Measurements from ENCODE around the gene THTPA. TPM values are rescaled to one million over a fixed set of nuclear protein-coding genes. Genes with fewer than 3 reads are reported as not detected.
A peak's percentile ranks its signal among the peaks of the same experiment; 100 is the strongest.

The THTPA gene
- total and polyA plus RNA-seq, 2 donors (not counting 1 experiment from before 2014, with no cell fraction given): 7.8 to 24.1 TPM

DNA sequence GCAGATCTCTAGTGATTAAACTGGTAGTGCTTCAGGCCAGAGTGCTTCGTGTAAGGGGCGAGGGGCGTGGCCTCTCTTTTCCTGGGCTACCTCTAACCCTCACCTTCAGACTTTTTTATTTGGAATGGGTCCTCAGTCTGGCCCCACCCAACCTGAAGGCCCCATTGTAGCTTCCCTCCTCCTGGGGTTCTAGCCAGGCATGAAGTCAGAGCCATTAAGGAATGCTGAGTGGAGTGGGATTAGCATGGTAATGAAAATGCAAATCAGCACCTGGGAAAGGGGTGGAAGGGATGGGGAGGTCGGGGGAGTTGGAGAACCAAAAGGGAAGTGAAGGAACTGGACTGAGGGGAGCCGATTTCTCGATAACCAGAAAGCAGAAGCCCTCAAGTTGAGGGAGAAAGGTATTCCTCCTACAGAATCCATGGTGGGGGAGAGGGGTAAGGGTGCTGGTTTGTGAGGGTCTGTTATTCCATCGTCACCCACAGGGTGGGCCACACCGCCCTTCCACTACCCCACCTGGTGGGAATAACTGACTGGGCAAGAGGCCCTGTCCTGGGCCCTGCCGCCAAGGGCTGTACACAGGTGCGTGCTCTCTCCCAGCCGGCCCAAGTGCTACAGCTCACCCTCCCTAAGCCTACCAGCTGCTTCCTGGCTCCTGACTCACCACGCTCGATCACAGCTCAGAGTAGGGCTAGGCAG is 18.6 kb upstream of the THTPA start:
- H3K79me2 ChIP-seq (ENCODE audit: control insufficient read depth, insufficient read depth, low read length): no peaks in the 10 kb centered on the region
- peaks cover 4% of the 10 kb centered on the region for H3K4me1 ChIP-seq (ENCODE audit: control insufficient read depth, extremely low read depth, insufficient read depth, low read length)
- no peaks in the 10 kb centered on the region for H3K27me3 ChIP-seq (ENCODE audit: control insufficient read depth, insufficient read depth, low read length)
- no peaks in the 10 kb centered on the region for H4K20me1 ChIP-seq (ENCODE audit: control insufficient read depth, extremely low read depth, insufficient read depth, low read length)
- no peak overlapping the region for H3K4me3 ChIP-seq (replicated peaks in 1 of 4; ENCODE audit: control extremely low read depth in 1 of 4, insufficient read depth in 1 of 4, low read depth in 3 of 4, low read length in 4 of 4)
- TF ChIP-seq CTCF (conservative IDR thresholded peaks at IDR 0.05 in 1 of 2, IDR thresholded peaks at IDR 0.05 in 1 of 2; ENCODE audit: low read depth in 1 of 2, low read length in 2 of 2) (no peak), EZH2 (IDR thresholded peaks at IDR 0.05; ENCODE audit: low read length, missing control alignments) (no peak)
- H3K27ac ChIP-seq (ENCODE audit: insufficient read depth, low read length): no peak overlapping the region
- H3K36me3 ChIP-seq (ENCODE audit: control insufficient read depth, insufficient read depth, low read length): no peaks in the 10 kb centered on the region
- no peak for DNase-seq (ENCODE audit: low read depth in 2 of 2)
- H3K9ac ChIP-seq (ENCODE audit: insufficient read depth, low read length): no peak overlapping the region
- H2AFZ ChIP-seq (ENCODE audit: low read length): no peak overlapping the region
- no peak overlapping the region for H3K4me2 ChIP-seq (ENCODE audit: extremely low read depth, insufficient read depth, low read length)
- no peaks in the 10 kb centered on the region for H3K9me3 ChIP-seq (ENCODE audit: control insufficient read depth, insufficient read depth, low read depth, low read length)

DNA sequence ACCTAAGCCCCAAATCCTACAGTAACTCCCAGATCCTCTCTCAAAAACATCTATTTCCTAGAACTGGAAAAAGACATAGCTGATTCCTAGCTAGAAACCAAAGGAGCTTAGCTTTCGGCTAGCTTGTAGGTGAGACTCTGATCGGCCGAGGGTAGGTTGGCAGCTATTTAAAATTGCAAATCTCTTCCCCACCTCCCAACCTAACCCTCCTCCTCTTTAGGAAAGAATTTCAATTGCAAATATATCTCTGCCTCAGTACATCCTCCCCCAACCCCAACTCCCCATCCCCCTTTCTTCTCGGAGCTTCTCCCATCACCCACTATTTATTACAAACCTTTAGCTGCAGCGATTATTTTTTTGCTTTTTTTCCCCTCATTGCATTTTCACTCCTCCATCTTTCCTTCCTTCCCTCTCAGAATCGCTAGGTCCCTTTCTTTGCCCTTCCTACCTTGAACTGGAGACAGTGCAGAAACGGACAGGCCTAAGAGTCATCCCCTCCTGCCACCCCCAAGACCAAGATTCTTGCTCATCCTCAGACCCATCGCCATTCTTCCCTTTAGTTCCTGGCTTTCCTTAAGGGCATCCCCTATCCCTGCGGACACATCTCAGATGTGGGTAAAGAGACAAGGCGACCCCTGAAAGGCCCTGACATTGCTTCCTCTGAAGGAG is 17.9 kb upstream of the THTPA start:
- H2AFZ ChIP-seq (ENCODE audit: low read length): no peak overlapping the region
- DNase-seq (ENCODE audit: low read depth in 2 of 2): no peak
- no peaks in the 10 kb centered on the region for H3K36me3 ChIP-seq (ENCODE audit: control insufficient read depth, insufficient read depth, low read length)
- no peak overlapping the region for H3K4me3 ChIP-seq (replicated peaks in 1 of 4; ENCODE audit: control extremely low read depth in 1 of 4, insufficient read depth in 1 of 4, low read depth in 3 of 4, low read length in 4 of 4)
- H3K27ac ChIP-seq (ENCODE audit: insufficient read depth, low read length): no peak overlapping the region
- no peaks in the 10 kb centered on the region for H3K27me3 ChIP-seq (ENCODE audit: control insufficient read depth, insufficient read depth, low read length)
- no peaks in the 10 kb centered on the region for H3K9me3 ChIP-seq (ENCODE audit: control insufficient read depth, insufficient read depth, low read depth, low read length)
- H3K4me2 ChIP-seq (ENCODE audit: extremely low read depth, insufficient read depth, low read length): no peak overlapping the region
- no peaks in the 10 kb centered on the region for H4K20me1 ChIP-seq (ENCODE audit: control insufficient read depth, extremely low read depth, insufficient read depth, low read length)
- H3K4me1 ChIP-seq (ENCODE audit: control insufficient read depth, extremely low read depth, insufficient read depth, low read length): peaks cover 4% of the 10 kb centered on the region
- no peaks in the 10 kb centered on the region for H3K79me2 ChIP-seq (ENCODE audit: control insufficient read depth, insufficient read depth, low read length)
- TF ChIP-seq EZH2 (IDR thresholded peaks at IDR 0.05; ENCODE audit: low read length, missing control alignments): no peak
- H3K9ac ChIP-seq (ENCODE audit: insufficient read depth, low read length): no peak overlapping the region

DNA sequence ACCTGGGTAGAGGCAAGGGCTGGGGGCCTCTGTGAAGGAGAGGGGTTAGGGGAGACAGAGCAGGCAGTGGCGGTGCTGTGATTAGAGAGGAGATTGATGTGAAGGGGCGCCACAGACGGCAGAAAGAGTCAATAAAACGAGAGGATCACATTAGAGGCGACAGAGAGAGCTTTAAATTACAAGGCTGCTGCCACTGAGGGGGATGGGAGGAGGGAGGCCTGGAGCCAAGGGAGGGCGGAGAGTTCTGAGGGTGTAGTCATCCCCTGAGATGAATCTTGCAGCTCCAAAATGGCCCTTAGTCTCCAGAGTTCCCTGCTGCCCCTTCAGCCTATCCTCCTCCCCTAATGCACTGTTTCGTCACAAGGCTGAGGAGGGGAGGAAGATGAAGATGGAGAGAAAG is 17.3 kb upstream of the THTPA start:
- Histone ChIP-seq H3K9me3 (ENCODE audit: control insufficient read depth, insufficient read depth, low read depth, low read length) (no peaks in the 10 kb centered on the region), H3K9ac (ENCODE audit: insufficient read depth, low read length) (no peak overlapping the region), H4K20me1 (ENCODE audit: control insufficient read depth, extremely low read depth, insufficient read depth, low read length) (no peaks in the 10 kb centered on the region), H3K79me2 (ENCODE audit: control insufficient read depth, insufficient read depth, low read length) (no peaks in the 10 kb centered on the region), H3K4me1 (ENCODE audit: control insufficient read depth, extremely low read depth, insufficient read depth, low read length) (peaks cover 4% of the 10 kb centered on the region), H2AFZ (ENCODE audit: low read length) (peak overlapping the region; percentile 64), H3K4me3 (replicated peaks in 1 of 4; ENCODE audit: control extremely low read depth in 1 of 4, insufficient read depth in 1 of 4, low read depth in 3 of 4, low read length in 4 of 4) (no peak overlapping the region), H3K27ac (ENCODE audit: insufficient read depth, low read length) (no peak overlapping the region), H3K4me2 (ENCODE audit: extremely low read depth, insufficient read depth, low read length) (peak overlapping the region; percentile 25), H3K27me3 (ENCODE audit: control insufficient read depth, insufficient read depth, low read length) (no peaks in the 10 kb centered on the region), H3K36me3 (ENCODE audit: control insufficient read depth, insufficient read depth, low read length) (no peaks in the 10 kb centered on the region)
- DNase-seq (ENCODE audit: low read depth in 2 of 2): peak in 1 of 2 donors; percentile 38
- TF ChIP-seq CTCF (conservative IDR thresholded peaks at IDR 0.05 in 1 of 2, IDR thresholded peaks at IDR 0.05 in 1 of 2; ENCODE audit: low read depth in 1 of 2, low read length in 2 of 2) (no peak), EZH2 (IDR thresholded peaks at IDR 0.05; ENCODE audit: low read length, missing control alignments) (no peak)

Data from fibroblast of lung (primary cell).